ENCODE data around the gene ATP2A3. TPM values are rescaled to one million over a fixed set of nuclear protein-coding genes. Genes with fewer than 3 reads are reported as not detected.

The ATP2A3 gene
- total RNA-seq, 1 donor from 2014 or later = 2.4 TPM

DNA sequence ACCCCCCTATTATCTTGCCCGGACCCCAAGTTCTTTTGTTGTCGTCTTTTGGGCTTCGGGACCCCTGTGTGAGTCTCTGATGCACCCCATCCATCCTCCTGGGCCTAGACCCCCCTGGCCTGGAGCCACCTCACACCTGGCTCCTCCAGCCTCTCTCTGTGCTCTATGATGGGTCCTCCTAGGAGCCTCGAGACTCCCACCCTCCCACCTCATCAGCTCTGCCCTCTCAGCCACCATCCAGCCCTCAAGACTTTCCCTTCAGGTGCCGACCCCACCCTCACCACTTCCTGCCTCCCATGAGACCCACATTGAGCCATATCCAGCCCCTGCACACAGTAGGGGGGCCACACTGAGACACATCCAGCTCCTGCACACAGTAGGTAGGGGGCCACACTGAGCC lies 8.7 kb upstream of the ATP2A3 start:
- no peak for DNase-seq (ENCODE audit: low read depth)
- no peak overlapping the region for H3K4me3 ChIP-seq (ENCODE audit: low read depth, low read length)
- TF ChIP-seq, protein P1, sequence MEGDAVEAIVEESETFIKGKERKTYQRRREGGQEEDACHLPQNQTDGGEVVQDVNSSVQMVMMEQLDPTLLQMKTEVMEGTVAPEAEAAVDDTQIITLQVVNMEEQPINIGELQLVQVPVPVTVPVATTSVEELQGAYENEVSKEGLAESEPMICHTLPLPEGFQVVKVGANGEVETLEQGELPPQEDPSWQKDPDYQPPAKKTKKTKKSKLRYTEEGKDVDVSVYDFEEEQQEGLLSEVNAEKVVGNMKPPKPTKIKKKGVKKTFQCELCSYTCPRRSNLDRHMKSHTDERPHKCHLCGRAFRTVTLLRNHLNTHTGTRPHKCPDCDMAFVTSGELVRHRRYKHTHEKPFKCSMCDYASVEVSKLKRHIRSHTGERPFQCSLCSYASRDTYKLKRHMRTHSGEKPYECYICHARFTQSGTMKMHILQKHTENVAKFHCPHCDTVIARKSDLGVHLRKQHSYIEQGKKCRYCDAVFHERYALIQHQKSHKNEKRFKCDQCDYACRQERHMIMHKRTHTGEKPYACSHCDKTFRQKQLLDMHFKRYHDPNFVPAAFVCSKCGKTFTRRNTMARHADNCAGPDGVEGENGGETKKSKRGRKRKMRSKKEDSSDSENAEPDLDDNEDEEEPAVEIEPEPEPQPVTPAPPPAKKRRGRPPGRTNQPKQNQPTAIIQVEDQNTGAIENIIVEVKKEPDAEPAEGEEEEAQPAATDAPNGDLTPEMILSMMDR (conservative IDR thresholded peaks at IDR 0.05; ENCODE audit: low read depth, low read length) = no peak

DNA sequence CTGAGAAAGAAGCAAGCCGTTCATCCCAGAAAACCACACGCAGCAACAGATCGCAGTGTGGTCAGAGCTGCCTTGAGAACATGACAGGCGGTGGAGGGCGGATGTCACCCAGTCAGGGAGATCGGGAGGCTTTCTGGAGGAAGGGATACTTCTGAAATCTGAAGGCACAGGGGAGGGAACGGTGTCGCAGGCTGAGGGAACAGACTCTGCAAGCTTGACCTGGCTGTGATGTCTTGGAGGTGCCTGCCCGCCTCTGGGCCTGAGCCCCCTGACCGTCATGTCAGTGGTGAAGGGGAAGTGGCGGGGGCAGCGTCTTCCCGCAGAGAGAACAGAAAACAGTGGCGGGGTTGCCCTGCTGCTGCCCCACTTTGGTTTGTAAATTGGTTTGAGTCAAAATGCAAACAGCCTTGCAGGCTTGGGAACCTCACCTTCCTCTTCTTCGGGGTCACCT lies 8.1 kb upstream of the ATP2A3 start:
- no peak for DNase-seq (ENCODE audit: low read depth)
- H3K4me3 ChIP-seq (ENCODE audit: low read depth, low read length) = no peak overlapping the region
- TF ChIP-seq, protein P1 (conservative IDR thresholded peaks at IDR 0.05; ENCODE audit: low read depth, low read length) = no peak

- TF ChIP-seq, protein P1 (conservative IDR thresholded peaks at IDR 0.05; ENCODE audit: low read depth, low read length) = no peak
- H3K4me3 ChIP-seq (ENCODE audit: low read depth, low read length) = no peak overlapping the region
- DNase-seq (ENCODE audit: low read depth) = no peak
Measured at GRCh38 chr17:3970668-3971067, 6.4 kb upstream of the ATP2A3 start.

DNA sequence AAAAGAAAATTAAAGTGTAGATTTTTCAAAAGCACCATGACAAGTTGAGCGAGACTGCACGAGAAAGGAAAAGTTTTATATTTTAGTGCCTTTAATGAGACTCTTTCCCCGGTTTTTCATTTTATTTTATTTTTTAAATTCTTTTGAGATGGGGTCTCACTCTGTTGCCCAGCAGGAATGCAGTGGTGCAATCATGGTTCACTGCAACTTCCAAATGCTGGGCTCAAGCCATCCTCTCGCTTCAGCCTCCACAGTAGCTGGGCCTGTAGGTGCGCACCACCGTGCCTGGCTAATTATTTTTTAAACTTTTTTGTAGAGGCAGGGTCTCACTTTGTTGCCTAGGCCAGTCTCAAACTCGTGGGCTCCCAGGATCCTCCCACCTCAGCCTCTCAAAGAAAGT lies 5.7 kb upstream of the ATP2A3 start:
- no peak overlapping the region for H3K4me3 ChIP-seq (ENCODE audit: low read depth, low read length)
- TF ChIP-seq, protein P1 (conservative IDR thresholded peaks at IDR 0.05; ENCODE audit: low read depth, low read length) = no peak
- no peak for DNase-seq (ENCODE audit: low read depth)

DNA sequence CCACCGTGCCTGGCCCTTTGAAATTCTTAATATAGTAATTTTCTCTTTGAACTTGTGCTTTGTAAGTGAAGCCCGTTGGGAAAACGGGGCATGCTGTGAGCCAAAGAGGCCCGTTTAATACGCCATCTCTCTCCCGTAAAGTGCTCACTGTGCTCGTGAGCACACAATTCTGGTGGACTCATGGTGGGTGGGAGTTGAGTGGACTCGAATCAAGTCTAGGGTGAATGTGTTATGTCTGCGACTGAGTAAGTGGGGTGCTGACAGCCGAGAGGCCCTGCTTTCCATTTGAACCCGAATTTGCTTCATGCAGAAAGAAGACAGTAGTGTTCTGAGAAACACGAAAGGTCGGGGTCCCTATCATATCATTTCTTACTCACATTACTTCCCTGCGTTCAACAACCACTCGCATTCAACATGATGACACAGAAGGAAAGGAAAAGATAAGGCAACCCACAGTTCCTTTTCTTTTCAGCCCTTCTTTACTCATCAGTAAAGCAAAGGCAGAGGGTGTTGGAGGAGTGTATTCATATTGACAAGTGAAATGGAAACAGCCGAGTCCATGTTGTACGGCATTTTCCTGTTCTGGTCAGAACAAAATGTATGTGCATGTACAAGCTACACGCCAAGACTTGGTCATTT lies 4.8 kb upstream of the ATP2A3 start:
- TF ChIP-seq, protein P1 (conservative IDR thresholded peaks at IDR 0.05; ENCODE audit: low read depth, low read length) = no peak
- no peak for DNase-seq (ENCODE audit: low read depth)
- H3K4me3 ChIP-seq (ENCODE audit: low read depth, low read length) = no peak overlapping the region

GRCh38 chr17:3968015-3968414 lies 3.8 kb upstream of the ATP2A3 start:
- TF ChIP-seq, protein P1 (conservative IDR thresholded peaks at IDR 0.05; ENCODE audit: low read depth, low read length) = no peak
- no peak for DNase-seq (ENCODE audit: low read depth)
- H3K4me3 ChIP-seq (ENCODE audit: low read depth, low read length) = no peak overlapping the region

- H3K4me3 ChIP-seq (ENCODE audit: low read depth, low read length) = no peak overlapping the region
- TF ChIP-seq, protein P1 (conservative IDR thresholded peaks at IDR 0.05; ENCODE audit: low read depth, low read length) = no peak
- DNase-seq (ENCODE audit: low read depth) = no peak
Measured at GRCh38 chr17:3966720-3967363, 2.6 kb upstream of the ATP2A3 start.
